ENCODE measurements around the gene CHKB. TPM values are rescaled to one million over a fixed set of nuclear protein-coding genes. Genes with fewer than 3 reads are reported as not detected.
A peak's percentile ranks its signal among the peaks of the same experiment; 100 is the strongest.

The CHKB gene
- total and polyA plus RNA-seq, 2 of the 4 experiments (the other 2 are of a cell fraction), result 8.1 to 36.9 TPM

DNA sequence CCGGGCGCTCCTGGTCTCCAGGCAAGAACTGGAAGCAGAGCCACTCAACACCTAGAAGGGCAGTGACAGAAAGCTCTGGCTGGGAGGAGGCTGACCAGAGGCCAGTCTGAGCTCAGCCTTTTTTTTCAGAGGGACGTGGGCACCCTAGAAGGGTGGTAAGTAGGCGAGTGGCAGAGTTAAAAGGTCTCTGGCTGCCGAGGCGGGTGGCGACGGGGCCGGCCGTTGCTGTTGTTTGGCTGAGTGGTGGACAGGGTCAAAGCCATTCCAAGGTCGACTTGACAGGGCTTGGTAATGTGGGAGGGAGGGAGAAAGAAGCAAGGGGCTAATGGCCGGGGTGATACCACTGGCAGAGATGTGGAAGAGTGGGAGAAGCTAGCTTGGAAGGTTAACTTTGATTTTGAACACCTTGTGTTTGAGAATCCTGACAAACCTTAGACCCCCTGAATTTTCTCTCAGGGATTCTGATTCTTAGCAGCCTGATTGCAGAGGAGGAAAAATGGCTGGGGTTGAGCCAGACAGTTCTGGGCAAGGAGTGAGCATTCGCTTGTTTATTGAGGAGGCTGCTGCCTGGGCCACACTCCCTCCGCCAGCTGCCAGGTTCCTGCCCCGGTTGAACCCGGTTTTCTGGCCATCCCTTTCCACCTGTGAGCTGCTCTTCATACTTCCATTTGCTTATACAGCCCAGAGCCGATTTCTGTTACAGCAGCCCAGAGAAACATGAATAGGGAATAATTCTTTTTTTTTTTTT lies 19.1 kb downstream of the CHKB start (continued):
- TF ChIP-seq CHD1 (IDR thresholded peaks at IDR 0.05; ENCODE audit: low read depth, low read length) (no peak), RFX5 (IDR thresholded peaks at IDR 0.05; ENCODE audit: low read depth, low read length) (no peak)

- Histone ChIP-seq H4K5ac (ENCODE audit: low read depth, low read length) (peak within 1 kb of the TSS; percentile 86), H4K8ac (ENCODE audit: low read depth in 2 of 2, low read length in 2 of 2) (peak within 1 kb of the TSS; percentile 65 to 97), H3K4ac (ENCODE audit: low read depth, low read length) (peak within 1 kb of the TSS; percentile 6; the same call in 1 of the 2 replicates), H3K4me1 (ENCODE audit: control insufficient read depth, insufficient read depth, low read length) (no peaks in the 10 kb centered on the region), H4K20me1 (ENCODE audit: insufficient read depth, low read length) (no peaks in the 10 kb centered on the region), H3K27ac (ENCODE audit: insufficient read depth, low read length) (no peak within 1 kb of the TSS; the same call in 1 of the 2 replicates), H3K9me3 (ENCODE audit: control insufficient read depth, insufficient read depth, low read length) (no peaks in the 10 kb centered on the region), H3K27me3 (ENCODE audit: control insufficient read depth, insufficient read depth, low read length) (peaks cover 27% of the 10 kb centered on the region), H3K36me3 (ENCODE audit: control insufficient read depth, insufficient read depth, low read length) (no peaks in the 10 kb centered on the region), H2BK5ac (ENCODE audit: low read depth, low read length, poor library complexity, severe bottlenecking) (peak within 1 kb of the TSS; percentile 60), H2AFZ (replicated peaks; ENCODE audit: low read length, poor library complexity) (peak within 1 kb of the TSS; percentile 98), H3K18ac (ENCODE audit: low read depth, low read length) (no peak within 1 kb of the TSS), H3K9ac (ENCODE audit: low read depth, low read length) (peak within 1 kb of the TSS; percentile 48), H3K9me1 (ENCODE audit: insufficient read depth, low read length) (0 out of 2 replicates have a peak, but pooled peaks cover 4% of the 10 kb centered on the region), H3K14ac (replicated peaks; ENCODE audit: low read depth, low read length) (peak within 1 kb of the TSS; percentile 22; the same call in 1 of the 2 replicates), H2BK20ac (ENCODE audit: low read depth, low read length) (no peak within 1 kb of the TSS), H2BK120ac (ENCODE audit: low read depth, low read length) (0 out of 2 replicates have a peak within 1 kb of the TSS, but pooled peaks have one; percentile 67), H3K4me3 (ENCODE audit: insufficient read depth, low read depth, low read length) (peak within 1 kb of the TSS; percentile 63), H4K91ac (ENCODE audit: insufficient read depth, low read depth, low read length) (peak within 1 kb of the TSS; percentile 49; the same call in 1 of the 2 replicates), H2AK9ac (replicated peaks; ENCODE audit: low read depth, low read length, poor library complexity) (peak within 1 kb of the TSS; percentile 85), H2BK15ac (ENCODE audit: low read depth, low read length) (no peak within 1 kb of the TSS; the same call in 2 of the 3 replicates), H2AK5ac (ENCODE audit: low read depth, low read length) (0 out of 2 replicates have a peak within 1 kb of the TSS, but pooled peaks have one; percentile 34), H3K79me1 (ENCODE audit: low read depth in 1 of 2, low read length in 2 of 2) (no peaks in the 10 kb centered on the region), H3K56ac (ENCODE audit: extremely low read depth, insufficient read depth, low read length) (no peak within 1 kb of the TSS; the same call in 1 of the 2 replicates), H3K4me2 (ENCODE audit: low read depth, low read length) (peak within 1 kb of the TSS; percentile 97), H3K23ac (ENCODE audit: low read depth, low read length) (no peak within 1 kb of the TSS; the same call in 1 of the 2 replicates)
- no TSS peak for BruUV-seq (replicated peaks)
- in situ Hi-C loops (cut with MboI; ENCODE audit: low sequenced_read_pairs), result no loop called here
- ChIA-PET POLR2A (ENCODE audit: unreplicated experiment) (interaction anchor here (1.0 kb wide), 1 partner anchor 37 kb away, joined by 3 read pairs; no protein-coding TSS in a partner anchor), CTCF (interaction anchor here (0.5 to 1.9 kb wide), 7 partner anchors 9 to 742 kb away, joined by 3 to 8 read pairs (median 4); partner anchors contain the start of genes LMF2, NCAPH2 and SCO2)
- TF ChIP-seq RAD21 (IDR thresholded peaks at IDR 0.05; ENCODE audit: low read length), result peak; percentile 57
- peak; percentile 87 for TF ChIP-seq CTCF (conservative IDR thresholded peaks at IDR 0.05; ENCODE audit: low read depth, low read length)
- peak; percentile 96 for TF ChIP-seq MAZ (IDR thresholded peaks at IDR 0.05; ENCODE audit: borderline replicate concordance, low read depth, low read length)
- TF ChIP-seq MXI1 (IDR thresholded peaks at IDR 0.05; ENCODE audit: borderline replicate concordance, low read depth, low read length), result no peak; the same call in 1 of the 2 replicates
- TF ChIP-seq SMC3 (IDR thresholded peaks at IDR 0.05; ENCODE audit: low read depth, low read length), result peak; percentile 35
- no peak for TF ChIP-seq CEBPB (IDR thresholded peaks at IDR 0.05; ENCODE audit: low read depth, low read length)
- TF ChIP-seq, protein P1, sequence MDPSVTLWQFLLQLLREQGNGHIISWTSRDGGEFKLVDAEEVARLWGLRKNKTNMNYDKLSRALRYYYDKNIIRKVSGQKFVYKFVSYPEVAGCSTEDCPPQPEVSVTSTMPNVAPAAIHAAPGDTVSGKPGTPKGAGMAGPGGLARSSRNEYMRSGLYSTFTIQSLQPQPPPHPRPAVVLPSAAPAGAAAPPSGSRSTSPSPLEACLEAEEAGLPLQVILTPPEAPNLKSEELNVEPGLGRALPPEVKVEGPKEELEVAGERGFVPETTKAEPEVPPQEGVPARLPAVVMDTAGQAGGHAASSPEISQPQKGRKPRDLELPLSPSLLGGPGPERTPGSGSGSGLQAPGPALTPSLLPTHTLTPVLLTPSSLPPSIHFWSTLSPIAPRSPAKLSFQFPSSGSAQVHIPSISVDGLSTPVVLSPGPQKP (IDR thresholded peaks at IDR 0.05; ENCODE audit: borderline replicate concordance, low read depth, low read length), result no peak
- intact Hi-C loops (cut with micrococcal nuclease), result no loop called here
- dilution Hi-C loops (cut with HindIII; ENCODE audit: low sequenced_read_pairs, unreplicated experiment), result no loop called here
- peak; percentile 78 for DNase-seq
- WGBS, 2 experiments (ENCODE audit: extremely low coverage in 2 of 2, insufficient read length in 1 of 2), result 1% methylated on average over 34 of the region's 61 CpGs; no CpG with 5 or more reads in 1 of the 2 experiments
- ATAC-seq (ENCODE audit: low read depth), result peak; percentile 100
Observed at GRCh38 chr22:50562523-50563412, 19.9 kb downstream of the CHKB start, which contains the start of gene SYCE3. TSS of gene SYCE3 (minus strand) at chr22:50562919. CDS start at chr22:50556405, 6,514 bp downstream.
